Spleen (tissue), 7 donors: ENCODE results near the gene MIR17HG.

Source experiments
- POLR2A ChIP-seq, 3 donors: fragments of 450-650 bp; IDR thresholded peaks; one replicate each; pipeline ENCODE4 v1.5.1; 2017; ENCODE audit warnings: antibody characterized with exemption in 3 of 3, mild to moderate bottlenecking in 1 of 3
- TF ChIP-seq, protein P1 (sequence below), 11 experiments: fragments of 200-600 bp in 7 of 11; fragments of 450-650 bp in 4 of 11; sonication (generic) in 4 of 11; IDR thresholded peaks in 8 of 11; conservative IDR thresholded peaks in 3 of 11; 1 replicate in 7 of 11; 2 replicates in 4 of 11; pipeline versions ENCODE4 v1.4.0 to v1.8.0; 2016 to 2021; ENCODE audit warnings: antibody characterized with exemption in 11 of 11, inconsistent platforms in 4 of 11, mild to moderate bottlenecking in 1 of 11
- donor health status: DM: no; HTN: no; CAD: no; lungs with moderate emphysema.
- donor health status: DM: no; HTN: no; CAD: no.
- donor health status: DM: no; HTN: no; CAD: no.

DNA sequence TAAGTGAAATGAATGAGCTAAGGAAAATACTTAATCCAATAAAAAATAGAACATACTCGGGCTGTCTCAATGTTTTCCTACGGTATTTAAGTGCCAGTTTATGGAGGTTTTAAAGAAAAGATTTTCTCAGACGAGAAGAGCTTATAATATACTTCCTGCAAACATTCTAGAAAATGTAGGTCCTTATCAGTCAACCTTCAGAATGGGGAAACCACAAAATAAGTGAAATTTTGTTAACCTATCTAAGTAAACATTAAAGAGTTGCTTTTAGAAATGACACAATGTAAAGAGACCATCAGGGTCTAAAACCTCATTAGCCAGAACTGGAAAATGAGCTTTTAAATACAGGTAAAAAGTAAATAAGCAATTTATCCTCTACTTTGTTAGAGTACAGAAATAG lies 12.1 kb downstream of the MIR17HG start:
- TF ChIP-seq, protein P1, sequence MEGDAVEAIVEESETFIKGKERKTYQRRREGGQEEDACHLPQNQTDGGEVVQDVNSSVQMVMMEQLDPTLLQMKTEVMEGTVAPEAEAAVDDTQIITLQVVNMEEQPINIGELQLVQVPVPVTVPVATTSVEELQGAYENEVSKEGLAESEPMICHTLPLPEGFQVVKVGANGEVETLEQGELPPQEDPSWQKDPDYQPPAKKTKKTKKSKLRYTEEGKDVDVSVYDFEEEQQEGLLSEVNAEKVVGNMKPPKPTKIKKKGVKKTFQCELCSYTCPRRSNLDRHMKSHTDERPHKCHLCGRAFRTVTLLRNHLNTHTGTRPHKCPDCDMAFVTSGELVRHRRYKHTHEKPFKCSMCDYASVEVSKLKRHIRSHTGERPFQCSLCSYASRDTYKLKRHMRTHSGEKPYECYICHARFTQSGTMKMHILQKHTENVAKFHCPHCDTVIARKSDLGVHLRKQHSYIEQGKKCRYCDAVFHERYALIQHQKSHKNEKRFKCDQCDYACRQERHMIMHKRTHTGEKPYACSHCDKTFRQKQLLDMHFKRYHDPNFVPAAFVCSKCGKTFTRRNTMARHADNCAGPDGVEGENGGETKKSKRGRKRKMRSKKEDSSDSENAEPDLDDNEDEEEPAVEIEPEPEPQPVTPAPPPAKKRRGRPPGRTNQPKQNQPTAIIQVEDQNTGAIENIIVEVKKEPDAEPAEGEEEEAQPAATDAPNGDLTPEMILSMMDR (IDR thresholded peaks at IDR 0.05 in 8 of 11, conservative IDR thresholded peaks at IDR 0.05 in 3 of 11) = no peak
- TF ChIP-seq POLR2A (IDR thresholded peaks at IDR 0.05) = no peak
